Astrocyte of the spinal cord (primary cell): ENCODE data around the gene PTPA.

Experiments
- DNase-seq: peaks from one replicate; pipeline ENCODE4 v3.0.0; 2011; ENCODE audit warnings: low read depth, low spot score
- H3K4me3 ChIP-seq: 2 replicates; pipeline ENCODE4 v1.5.1; 2011; ENCODE audit warnings: low read depth, mild to moderate bottlenecking, low read length, moderate library complexity
- in situ Hi-C: cut with HindIII; loops from 2 replicates; pipeline ENCODE4 v1.10.0; 2017; ENCODE audit warnings: low sequenced_read_pairs
- TF ChIP-seq, protein P1 (sequence below): IDR thresholded peaks from 2 replicates; pipeline ENCODE4 v1.5.1; 2012; ENCODE audit warnings: low read depth, mild to moderate bottlenecking, low read length, inconsistent platforms

The PTPA gene

DNA sequence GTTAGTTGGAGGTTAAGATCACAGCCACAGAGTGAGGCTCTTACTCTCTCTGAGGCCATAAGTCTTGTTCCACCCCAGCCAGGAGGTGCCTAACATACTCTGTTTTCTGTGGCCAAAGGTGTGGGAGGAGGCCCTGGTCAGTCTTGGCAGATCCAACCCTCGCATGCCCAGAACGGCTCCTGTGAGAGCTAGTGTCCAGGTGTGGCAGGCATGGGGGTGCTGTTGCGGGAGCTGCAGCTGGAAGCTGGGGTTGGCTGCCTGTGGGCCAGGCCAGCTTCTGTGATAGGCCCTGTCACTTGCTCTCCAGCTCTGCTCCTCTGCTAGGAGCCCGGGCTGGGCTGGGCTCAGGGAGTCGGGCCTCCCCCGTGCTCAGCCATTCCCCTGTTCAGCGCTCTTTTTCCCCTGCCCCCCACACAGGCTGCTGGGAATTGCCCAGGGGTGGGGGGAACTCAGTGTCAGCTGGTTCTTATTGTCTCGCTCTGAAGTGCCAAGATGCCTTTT lies 35.3 kb downstream of the PTPA start:
- H3K4me3 ChIP-seq, result no peak overlapping the region
- in situ Hi-C loops, result no loop called here
- TF ChIP-seq, protein P1, sequence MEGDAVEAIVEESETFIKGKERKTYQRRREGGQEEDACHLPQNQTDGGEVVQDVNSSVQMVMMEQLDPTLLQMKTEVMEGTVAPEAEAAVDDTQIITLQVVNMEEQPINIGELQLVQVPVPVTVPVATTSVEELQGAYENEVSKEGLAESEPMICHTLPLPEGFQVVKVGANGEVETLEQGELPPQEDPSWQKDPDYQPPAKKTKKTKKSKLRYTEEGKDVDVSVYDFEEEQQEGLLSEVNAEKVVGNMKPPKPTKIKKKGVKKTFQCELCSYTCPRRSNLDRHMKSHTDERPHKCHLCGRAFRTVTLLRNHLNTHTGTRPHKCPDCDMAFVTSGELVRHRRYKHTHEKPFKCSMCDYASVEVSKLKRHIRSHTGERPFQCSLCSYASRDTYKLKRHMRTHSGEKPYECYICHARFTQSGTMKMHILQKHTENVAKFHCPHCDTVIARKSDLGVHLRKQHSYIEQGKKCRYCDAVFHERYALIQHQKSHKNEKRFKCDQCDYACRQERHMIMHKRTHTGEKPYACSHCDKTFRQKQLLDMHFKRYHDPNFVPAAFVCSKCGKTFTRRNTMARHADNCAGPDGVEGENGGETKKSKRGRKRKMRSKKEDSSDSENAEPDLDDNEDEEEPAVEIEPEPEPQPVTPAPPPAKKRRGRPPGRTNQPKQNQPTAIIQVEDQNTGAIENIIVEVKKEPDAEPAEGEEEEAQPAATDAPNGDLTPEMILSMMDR, result no peak
- no peak for DNase-seq

DNA sequence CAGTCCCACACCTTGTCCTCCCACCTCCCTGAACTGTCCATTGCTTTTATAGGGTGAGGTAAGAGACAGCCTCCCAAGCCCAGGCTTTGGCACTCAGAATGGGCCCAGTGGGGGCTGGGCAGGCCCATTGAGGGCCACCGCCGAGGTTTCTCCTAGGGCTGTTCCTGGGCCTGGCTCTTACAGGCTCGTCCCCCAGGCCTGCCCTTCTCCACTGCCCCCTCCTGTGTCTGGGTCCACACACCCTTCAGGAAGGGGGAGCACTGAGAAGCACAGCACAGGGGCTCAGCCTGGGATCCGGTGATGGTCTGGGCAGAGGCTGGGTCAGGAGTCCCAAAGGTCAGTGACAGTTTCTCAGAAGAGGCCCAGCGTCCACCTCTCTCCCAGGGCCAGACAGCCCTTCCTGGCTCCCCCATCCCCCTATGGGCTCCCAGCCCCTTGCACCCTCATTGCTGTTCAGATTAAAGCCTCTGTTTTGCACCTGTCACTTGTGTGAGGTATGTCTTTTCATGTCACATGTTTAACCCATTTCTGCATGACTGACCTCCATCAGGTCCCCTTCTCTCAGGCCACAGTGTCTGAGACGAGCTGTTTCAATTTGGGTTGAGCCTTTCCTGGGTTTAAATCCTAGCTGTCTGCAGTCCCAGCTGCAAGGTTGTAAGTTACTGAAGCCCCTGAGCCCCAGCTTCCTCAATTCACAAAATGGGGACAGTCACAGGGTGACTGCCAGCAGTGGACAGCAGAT lies 37.4 kb downstream of the PTPA start:
- TF ChIP-seq, protein P1, result no peak
- in situ Hi-C loops, result no loop called here
- no peak overlapping the region for H3K4me3 ChIP-seq

DNA sequence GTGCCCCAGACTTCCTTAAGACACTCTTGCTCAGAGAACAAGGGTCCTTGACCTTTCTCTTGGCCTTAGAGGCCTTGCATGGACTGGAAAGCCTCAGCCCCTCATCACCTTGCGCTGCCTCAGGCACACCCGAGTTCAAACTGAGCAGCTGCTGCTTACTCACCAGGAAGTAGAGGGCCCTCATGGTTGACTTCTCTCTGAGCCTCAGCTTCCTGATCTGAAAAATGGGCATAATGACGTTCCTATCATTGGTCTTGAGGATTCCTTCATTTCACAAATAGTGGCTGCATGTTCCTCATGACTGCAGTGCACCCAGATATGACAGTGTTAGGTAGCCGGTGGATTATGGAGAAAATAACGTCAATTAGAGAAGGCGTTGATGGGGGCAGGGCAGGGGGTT lies 38.2 kb downstream of the PTPA start:
- H3K4me3 ChIP-seq, result no peak overlapping the region
- in situ Hi-C loops, result no loop called here

More for the DNA sequence above, 37.4 kb downstream of the PTPA start:
- no peak for DNase-seq

DNA sequence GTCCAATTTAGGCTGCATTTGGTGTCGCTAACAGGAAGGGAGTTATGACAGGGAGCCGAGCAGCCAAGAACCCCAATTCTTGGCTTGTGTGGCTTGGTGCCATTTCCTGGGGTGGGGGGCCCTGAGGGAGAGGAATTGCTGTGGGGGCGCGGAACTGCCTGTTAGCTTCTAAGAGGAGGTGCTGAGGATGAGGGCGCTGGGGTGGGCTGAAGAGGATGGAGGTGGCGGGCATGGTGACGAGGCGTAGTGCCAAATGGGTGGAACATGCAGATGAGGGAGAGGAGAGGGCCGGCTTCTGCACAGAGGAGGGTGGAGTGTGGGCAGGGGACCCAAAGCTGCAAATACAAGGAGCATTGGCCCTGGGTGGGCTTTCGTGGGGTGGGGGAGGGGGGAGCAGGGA lies 38.9 kb downstream of the PTPA start:
- in situ Hi-C loops, result no loop called here
- H3K4me3 ChIP-seq, result no peak overlapping the region
- TF ChIP-seq, protein P1, result no peak
- no peak for DNase-seq

More for the DNA sequence above, 38.2 kb downstream of the PTPA start:
- DNase-seq, result no peak
- TF ChIP-seq, protein P1, result no peak

DNA sequence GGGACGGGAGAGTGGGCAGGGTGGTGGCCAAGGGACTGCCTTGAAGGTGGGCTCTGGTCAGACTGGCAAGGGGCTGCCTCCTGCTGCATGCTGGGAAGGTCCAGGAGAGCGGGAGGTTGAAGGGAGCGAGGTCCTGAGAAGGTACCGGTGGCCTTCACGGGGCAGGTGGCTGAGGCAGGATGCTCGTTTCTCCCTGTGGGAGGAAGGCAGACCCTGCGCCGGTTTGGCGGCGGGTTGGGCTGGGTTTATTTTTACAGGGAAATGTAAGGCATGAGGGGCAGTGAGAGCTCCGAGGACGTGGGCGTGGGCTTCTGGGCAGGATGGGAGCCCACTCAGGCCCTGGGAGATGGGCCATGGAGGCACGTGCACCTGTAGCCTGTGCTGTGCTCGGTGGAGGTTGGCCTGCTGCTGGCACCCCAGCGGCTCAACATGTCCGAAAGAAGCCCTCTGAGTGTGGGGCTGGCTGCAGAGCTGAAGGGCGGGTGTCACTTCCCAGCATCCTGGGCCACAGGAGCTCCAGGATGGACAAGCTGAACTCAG lies 39.5 kb downstream of the PTPA start:
- TF ChIP-seq, protein P1, result no peak

DNA sequence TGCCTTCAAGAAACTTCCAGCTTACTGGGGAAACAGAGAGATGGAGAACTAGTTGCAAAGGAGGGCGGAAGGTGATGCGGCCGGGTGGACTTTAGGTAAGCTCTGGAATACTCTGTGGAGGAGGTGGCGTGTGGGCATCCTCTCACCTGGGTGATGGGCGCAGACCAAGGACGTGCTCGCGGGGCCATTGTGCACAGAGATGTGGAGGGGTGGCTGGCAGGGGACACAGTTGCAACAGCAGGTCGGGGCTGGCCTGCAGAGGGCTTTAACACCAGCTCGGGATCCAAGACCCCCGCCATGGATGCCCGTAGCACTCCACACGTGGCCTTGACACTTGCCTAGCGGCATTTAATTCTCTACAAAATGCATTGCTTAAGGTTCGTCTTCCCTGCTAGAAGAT lies 40.3 kb downstream of the PTPA start:
- TF ChIP-seq, protein P1, result no peak
- H3K4me3 ChIP-seq, result no peak overlapping the region
- in situ Hi-C loops, result no loop called here
- DNase-seq, result no peak

More for the DNA sequence above, 39.5 kb downstream of the PTPA start:
- in situ Hi-C loops, result no loop called here
- no peak for DNase-seq
- no peak overlapping the region for H3K4me3 ChIP-seq
